Measurements from ENCODE around the gene PPP4R3B.

The PPP4R3B gene

DNA sequence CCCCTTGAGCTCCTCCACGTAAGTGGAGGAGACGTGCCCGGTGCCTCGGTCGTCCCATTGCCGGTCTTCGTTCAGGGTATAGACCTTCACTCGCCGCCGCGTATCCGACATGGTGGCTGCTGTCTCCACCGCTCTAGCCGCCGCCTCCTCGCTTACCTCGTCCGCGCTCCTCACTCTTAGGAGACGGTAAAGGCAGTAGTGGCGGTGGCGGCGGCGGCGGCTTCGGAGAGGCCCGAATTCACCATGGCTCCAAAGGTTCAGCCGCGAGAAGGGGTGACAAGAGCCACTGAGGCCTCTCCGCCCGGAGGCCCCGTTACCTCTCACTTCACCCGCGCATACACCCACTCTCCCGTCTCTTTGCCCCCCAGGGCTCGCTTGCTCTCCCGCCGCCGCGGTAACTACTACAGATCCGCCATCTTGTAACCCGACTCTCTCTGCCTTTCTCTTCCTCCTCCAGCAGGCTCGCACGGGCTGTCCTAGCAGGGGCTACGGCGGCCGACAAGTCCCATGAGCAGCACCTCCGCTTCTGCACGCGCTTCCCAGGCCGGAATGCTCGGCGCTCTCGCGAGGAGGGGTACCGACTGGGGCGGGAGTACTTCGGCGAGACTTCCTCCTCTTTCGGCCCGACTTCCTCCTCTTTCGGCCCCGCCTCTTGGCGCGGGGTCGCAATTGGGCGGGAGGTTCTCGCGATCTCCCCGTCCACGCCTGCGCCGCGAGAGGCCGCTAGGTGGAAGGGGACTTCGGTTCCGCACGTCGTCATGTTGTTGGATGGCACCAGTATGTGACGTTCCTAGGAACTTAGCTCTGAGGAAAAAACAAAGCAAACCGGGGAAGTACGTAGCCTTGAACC lies at the start of gene PPP4R3B:
Gene PPP4R3B (minus strand): TSS at position 448 of the 850 bp plus-strand sequence. CDS start 337 bp downstream, at position 111.
- peak; percentile 94 to 96 for DNase-seq (ENCODE audit: extremely low read depth in 1 of 2, low read depth in 1 of 2)

- DNase-seq (ENCODE audit: extremely low read depth in 1 of 2, low read depth in 1 of 2), result no peak
These were observed 35.8 kb upstream of the PPP4R3B start for GRCh38 chr2:55653255-55653654.

DNA sequence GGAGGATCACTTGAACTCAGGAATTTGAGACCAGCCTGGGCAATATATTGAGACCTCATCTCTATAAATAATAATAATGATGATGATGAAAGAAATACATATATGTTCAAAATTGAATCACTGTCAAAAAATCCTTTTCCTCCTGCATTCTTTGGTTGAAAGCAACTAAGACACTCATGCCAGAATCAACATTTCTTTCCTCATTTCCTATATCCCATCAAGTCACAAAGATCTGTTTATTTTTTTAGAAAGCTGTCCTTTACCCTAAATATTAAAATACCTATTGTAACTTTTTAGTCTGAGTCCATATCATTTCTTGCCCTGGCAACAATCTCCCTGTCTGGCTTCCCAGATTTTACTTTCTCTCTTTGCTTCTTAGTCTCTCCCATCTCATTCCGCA lies 31.8 kb upstream of the PPP4R3B start:
- no peak for DNase-seq (ENCODE audit: extremely low read depth in 1 of 2, low read depth in 1 of 2)

GRCh38 chr2:55636831-55637230 lies 19.4 kb upstream of the PPP4R3B start:
- no peak for DNase-seq (ENCODE audit: extremely low read depth in 1 of 2, low read depth in 1 of 2)

- no peak for DNase-seq (ENCODE audit: extremely low read depth in 1 of 2, low read depth in 1 of 2)
These were observed 11.5 kb upstream of the PPP4R3B start for GRCh38 chr2:55628931-55629330.

GRCh38 chr2:55627915-55628314 lies 10.5 kb upstream of the PPP4R3B start:
- DNase-seq (ENCODE audit: extremely low read depth in 1 of 2, low read depth in 1 of 2), result no peak

- DNase-seq (ENCODE audit: extremely low read depth in 1 of 2, low read depth in 1 of 2), result no peak
These were observed 4.4 kb upstream of the PPP4R3B start for GRCh38 chr2:55621802-55622201.

DNA sequence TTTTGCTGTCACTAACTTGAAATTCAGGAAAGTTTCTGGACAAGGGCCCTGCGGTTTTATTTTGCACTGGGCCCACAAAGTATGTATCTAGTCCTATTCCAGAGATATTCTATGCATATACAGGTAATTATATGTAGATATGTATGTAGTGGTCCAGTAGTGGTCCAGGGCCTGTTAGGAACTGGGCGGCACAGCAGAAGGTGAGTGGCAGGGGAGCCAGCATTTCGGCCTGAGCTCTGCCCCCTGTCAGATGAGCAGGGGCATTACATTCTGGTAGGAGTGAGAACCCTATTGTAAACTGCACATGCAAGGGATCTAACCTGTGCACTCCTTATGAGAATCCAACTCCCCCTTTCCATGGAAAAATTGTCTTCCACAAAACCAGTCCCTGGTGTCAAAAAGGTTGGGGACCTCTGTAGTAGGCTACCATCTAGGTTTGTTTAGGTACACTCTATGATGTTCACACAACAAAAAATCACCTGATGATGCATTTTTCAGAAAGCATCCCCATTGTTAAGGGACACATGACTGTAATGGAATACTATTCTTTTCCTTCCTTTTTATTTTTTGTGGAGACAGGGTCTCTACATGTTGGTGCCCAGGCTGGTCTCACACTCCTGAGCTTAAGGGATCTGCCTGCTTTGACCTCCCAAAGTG lies 2.8 kb upstream of the PPP4R3B start:
- DNase-seq (ENCODE audit: extremely low read depth in 1 of 2, low read depth in 1 of 2), result no peak

DNA sequence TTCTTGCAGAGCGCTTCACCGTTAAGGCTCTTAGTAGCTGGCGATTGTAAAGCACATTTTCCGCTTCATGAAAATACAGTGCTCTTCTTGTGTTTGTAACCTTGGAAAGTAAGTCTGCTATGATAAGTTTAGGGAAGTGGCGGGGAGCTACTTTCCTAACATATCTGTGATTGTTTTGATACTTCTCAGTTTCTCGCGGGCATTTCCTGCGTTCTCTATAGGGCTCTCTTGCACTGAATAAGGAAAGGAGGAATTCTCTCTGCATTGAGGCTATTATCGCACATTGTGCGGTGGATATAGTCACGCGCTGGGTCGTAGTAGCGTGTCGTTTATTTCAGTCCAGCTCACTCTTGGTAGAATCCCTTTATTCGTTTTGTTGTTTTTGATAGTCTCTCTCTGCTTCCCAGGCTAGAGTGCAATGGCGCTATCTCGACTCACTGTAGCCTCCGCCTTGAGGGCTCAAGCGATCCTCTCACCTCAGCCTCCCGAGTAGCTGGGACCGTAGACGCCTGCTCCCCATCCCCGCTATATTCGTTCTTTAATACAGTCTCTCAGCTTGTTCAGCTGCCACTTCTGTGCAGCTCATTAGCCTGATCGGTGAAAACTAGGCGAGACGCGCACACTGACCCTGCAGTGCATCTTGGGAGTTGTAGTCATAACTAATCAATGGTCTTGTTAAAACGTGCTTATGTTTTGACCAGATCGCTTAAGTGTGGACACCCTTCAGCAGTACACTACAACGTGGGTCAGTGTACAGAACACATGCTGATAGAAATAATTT lies 1.0 kb upstream of the PPP4R3B start:
- DNase-seq (ENCODE audit: extremely low read depth in 1 of 2, low read depth in 1 of 2), result peak in 1 of 2 donors; percentile 27

DNA sequence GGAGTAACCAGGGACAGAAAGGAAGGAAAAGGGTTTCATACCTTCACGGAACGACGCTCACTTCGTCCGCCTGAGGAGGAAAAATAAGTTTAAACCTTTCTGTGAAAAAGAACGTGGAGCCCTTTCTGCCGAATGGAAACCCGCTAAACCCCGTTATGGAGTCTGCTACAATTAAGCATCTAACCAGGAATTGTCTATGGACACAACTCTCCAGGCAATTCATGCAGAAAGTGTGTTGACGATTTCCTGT lies 528 bp upstream of the PPP4R3B start:
- DNase-seq (ENCODE audit: extremely low read depth in 1 of 2, low read depth in 1 of 2), result no peak

DNA sequence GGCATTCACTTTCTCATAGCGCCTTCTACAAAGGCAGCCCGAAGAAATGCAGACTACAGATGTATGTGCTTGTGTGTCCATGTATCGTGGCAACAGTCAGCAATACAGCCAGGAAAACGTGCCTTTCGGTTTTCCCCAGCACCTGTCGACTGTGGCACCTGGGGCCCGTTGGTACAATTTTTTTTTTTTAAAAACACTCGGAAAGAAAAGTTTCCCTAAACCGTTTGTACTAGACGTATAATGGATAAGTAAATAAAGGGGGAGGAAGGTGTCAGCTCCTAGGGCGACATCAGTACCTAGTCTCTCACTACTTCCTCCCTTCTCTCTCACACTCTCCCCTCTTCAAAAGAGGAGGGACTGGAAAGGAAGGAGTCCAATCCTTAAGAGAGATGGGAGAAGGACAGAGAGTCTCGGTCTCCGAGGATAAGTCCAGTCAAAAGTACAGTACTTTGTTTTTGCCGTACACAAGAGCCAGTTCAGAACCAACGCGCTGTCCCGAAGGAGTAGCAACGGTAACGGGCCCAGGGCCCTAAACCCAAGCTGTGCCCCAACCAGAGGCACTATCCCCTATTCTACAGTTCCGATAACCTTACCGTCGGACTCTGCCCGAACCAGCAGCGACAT lies 759 bp downstream of the PPP4R3B start:
- DNase-seq (ENCODE audit: extremely low read depth in 1 of 2, low read depth in 1 of 2), result no peak

DNA sequence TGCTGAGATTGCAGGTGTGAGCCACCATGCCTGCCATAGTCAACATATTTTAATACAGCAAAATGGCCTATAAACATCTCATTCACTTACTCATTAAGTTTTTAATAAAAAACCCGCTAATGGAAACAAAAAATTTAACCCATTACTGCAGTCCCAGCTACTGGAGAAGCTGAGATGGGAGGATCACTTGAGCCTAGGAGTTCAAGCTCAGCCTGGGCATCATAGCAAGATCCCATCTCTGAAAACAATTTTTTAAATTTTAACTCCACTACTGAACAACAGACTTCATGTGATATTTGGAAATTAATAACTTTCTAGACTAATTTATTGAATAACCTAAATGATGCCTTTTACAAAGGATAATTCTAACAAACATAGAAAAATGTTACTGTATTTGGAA lies 5.4 kb downstream of the PPP4R3B start:
- DNase-seq (ENCODE audit: extremely low read depth in 1 of 2, low read depth in 1 of 2), result no peak

- DNase-seq (ENCODE audit: extremely low read depth in 1 of 2, low read depth in 1 of 2), result no peak
These were observed 6.3 kb downstream of the PPP4R3B start for GRCh38 chr2:55610954-55611743.

DNA sequence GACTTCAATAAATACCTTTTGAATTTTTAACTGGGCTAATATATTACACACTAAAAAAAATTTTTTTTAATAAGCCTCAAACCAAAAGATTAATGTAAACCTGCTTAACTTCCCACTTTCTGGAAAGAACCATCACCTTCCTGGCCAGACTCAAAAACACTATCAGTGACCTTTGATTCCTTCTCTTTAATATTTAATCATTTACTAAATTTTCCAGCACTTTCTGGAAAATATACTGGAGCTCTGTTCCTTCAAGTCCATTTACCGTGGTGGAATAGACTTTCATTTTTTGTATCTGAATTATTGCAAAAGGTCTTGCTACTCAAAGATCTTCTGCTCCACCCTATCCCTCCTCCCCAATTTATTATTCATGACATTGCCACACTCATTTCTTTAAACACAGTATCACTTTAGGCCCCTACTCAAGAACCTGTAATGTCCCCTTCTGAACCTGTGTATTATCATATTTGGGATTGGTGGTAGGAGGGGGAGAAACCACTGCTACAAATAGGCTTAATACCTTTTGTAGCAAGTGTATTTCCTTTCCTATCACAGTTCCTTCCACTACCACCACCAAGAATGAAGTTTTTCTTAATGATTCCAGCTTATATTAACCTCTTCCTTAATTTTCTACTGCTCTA lies 7.4 kb downstream of the PPP4R3B start:
- DNase-seq (ENCODE audit: extremely low read depth in 1 of 2, low read depth in 1 of 2), result no peak

DNA sequence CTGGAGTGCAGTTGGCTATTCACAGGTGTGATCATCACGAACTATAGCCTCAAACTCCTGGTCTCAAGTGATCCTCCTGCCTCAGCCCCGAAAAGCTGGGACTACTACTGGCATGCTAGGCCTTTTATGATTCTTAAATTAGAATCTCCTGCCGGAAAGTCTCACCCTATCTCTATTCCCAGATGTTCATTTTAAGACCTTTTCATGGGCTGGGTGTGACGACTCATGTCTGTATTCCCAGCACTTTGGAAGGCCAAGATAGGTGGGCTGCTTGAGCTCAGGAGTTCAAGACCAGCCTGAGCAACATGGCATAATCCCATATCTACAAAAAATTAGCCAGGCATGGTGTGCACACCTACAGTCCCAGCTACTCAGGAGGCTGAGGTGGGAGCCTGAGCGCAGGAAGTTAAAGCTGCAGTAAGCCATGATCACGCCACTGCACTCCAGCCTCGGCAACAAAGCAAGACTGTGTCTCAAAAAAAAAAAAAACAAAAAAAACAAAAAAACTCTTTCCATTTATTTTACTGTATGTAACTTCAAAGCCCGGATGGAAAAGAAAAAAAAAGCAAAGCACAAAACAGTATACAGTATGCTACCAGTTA lies 8.1 kb downstream of the PPP4R3B start:
- no peak for DNase-seq (ENCODE audit: extremely low read depth in 1 of 2, low read depth in 1 of 2)

- no peak for DNase-seq (ENCODE audit: extremely low read depth in 1 of 2, low read depth in 1 of 2)
These were observed 9.7 kb downstream of the PPP4R3B start for GRCh38 chr2:55607717-55608116.

DNA sequence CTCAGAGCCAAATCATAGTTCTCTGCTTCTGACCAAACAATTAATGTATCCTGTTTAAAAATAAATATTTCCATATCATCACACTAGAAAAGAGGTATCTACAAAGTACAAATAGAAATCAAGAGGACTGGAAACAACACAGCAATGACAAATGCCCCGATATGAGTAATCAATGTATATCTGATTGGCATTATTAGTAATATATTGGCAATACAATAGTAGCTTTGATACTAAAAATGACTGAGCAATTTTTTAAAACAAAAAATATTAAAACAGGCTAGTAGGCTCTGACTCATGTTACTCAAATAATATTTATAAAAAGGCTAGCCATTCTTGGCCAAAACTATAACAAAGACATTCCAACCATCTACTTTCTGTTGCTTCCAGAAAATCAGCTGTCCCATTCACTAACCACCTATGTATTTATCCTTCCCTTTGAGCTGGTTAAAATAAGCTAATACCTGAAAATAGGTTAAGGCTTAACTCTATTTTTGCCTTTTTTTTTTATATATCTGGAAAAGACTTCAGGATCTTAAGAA lies 13.3 kb downstream of the PPP4R3B start:
- no peak for DNase-seq (ENCODE audit: extremely low read depth in 1 of 2, low read depth in 1 of 2)

GRCh38 chr2:55601849-55602248 lies 15.6 kb downstream of the PPP4R3B start:
- DNase-seq (ENCODE audit: extremely low read depth in 1 of 2, low read depth in 1 of 2), result no peak

DNA sequence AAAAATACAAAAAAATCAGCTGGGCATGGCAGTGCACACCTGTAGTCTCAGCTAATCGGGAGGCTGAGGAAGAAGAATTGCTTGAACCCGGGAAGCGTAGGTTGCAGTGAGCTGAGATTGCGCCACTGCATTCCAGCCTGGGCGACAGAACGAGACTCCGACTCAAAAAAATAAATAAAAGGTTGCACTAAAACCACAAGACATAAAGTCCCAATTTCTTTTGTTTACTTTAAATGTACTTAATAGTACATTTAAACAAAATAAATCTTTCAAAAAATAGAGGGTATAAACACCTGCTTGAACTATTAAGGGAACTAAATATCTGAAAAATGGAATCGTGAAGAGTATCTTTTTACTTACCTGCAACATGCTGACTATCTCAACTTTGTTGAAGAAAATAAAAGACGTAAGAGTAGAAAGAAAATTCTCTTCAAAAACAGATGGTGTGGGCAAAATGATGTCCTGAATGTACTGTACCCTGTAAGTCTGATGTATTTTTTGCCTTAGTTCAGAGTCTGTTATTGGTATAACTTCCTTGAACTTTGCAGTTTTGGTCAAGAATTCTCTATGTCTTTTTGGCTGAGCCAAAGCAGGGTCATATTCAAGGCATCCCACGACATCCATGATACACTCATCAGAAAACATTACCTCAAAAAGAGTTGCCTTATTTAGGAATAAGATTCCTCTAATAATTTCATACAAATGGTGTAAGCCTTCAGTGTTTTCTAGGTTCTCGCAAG lies 19.2 kb downstream of the PPP4R3B start:
- no peak for DNase-seq (ENCODE audit: extremely low read depth in 1 of 2, low read depth in 1 of 2)

Data from activated CD8-positive, alpha-beta memory T cell treated with anti-CD3 and anti-CD28 coated beads for 1 hour (primary cell).